Measurements from ENCODE around the gene MAD2L2.

Gene MAD2L2

GRCh38 chr1:11676386-11677103 is 4.4 kb downstream of the MAD2L2 start:
- no peak overlapping the region for H3K4me2 ChIP-seq (ENCODE audit: low read depth, low read length, poor library complexity, severe bottlenecking)
- H3F3A ChIP-seq (ENCODE audit: insufficient read depth) = no peaks in the 10 kb centered on the region
- no peaks in the 10 kb centered on the region for H3K36me3 ChIP-seq (ENCODE audit: low read length)
- no peaks in the 10 kb centered on the region for H3K9me2 ChIP-seq (replicated peaks; ENCODE audit: insufficient read depth, low read length)
- H3K9me3 ChIP-seq (ENCODE audit: insufficient read depth, low read length) = no peaks in the 10 kb centered on the region
- no peaks in the 10 kb centered on the region for H3K27me3 ChIP-seq (ENCODE audit: low read length)
- H3K9ac ChIP-seq (ENCODE audit: low read length) = no peak overlapping the region
- H3K4me3 ChIP-seq (ENCODE audit: insufficient read depth, low read length, poor library complexity, severe bottlenecking) = no peak overlapping the region
- no peaks in the 10 kb centered on the region for H3K79me2 ChIP-seq (ENCODE audit: insufficient read depth, low read length)
- no peaks in the 10 kb centered on the region for H4K20me1 ChIP-seq (ENCODE audit: low read depth, low read length)
- no peak for TF ChIP-seq EZH2phosphoT487 (conservative IDR thresholded peaks at IDR 0.05; ENCODE audit: low read length)
- TF ChIP-seq CTCF (IDR thresholded peaks at IDR 0.05; ENCODE audit: insufficient read depth, low read length, poor library complexity, severe bottlenecking) = no peak
- H3K27ac ChIP-seq (ENCODE audit: low read depth, low read length) = no peak overlapping the region
- H2AFZ ChIP-seq (ENCODE audit: low read depth, low read length, severe bottlenecking) = no peak overlapping the region

GRCh38 chr1:11675325-11675724 is 5.6 kb downstream of the MAD2L2 start:
- no peaks in the 10 kb centered on the region for H3F3A ChIP-seq (ENCODE audit: insufficient read depth)
- H4K20me1 ChIP-seq (ENCODE audit: low read depth, low read length) = no peaks in the 10 kb centered on the region
- H3K79me2 ChIP-seq (ENCODE audit: insufficient read depth, low read length) = no peaks in the 10 kb centered on the region
- H3K9me3 ChIP-seq (ENCODE audit: insufficient read depth, low read length) = no peaks in the 10 kb centered on the region
- no peak overlapping the region for H3K4me2 ChIP-seq (ENCODE audit: low read depth, low read length, poor library complexity, severe bottlenecking)
- H3K27me3 ChIP-seq (ENCODE audit: low read length) = no peaks in the 10 kb centered on the region
- no peak overlapping the region for H2AFZ ChIP-seq (ENCODE audit: low read depth, low read length, severe bottlenecking)
- H3K9ac ChIP-seq (ENCODE audit: low read length) = no peak overlapping the region
- no peaks in the 10 kb centered on the region for H3K9me2 ChIP-seq (replicated peaks; ENCODE audit: insufficient read depth, low read length)
- no peak for TF ChIP-seq CTCF (IDR thresholded peaks at IDR 0.05; ENCODE audit: insufficient read depth, low read length, poor library complexity, severe bottlenecking)
- TF ChIP-seq EZH2phosphoT487 (conservative IDR thresholded peaks at IDR 0.05; ENCODE audit: low read length) = no peak
- H3K27ac ChIP-seq (ENCODE audit: low read depth, low read length) = no peak overlapping the region
- no peaks in the 10 kb centered on the region for H3K36me3 ChIP-seq (ENCODE audit: low read length)
- H3K4me3 ChIP-seq (ENCODE audit: insufficient read depth, low read length, poor library complexity, severe bottlenecking) = no peak overlapping the region

- Histone ChIP-seq H3K27ac (ENCODE audit: low read depth, low read length) (no peak overlapping the region), H3K9me2 (replicated peaks; ENCODE audit: insufficient read depth, low read length) (no peaks in the 10 kb centered on the region), H3K36me3 (ENCODE audit: low read length) (no peaks in the 10 kb centered on the region), H3K79me2 (ENCODE audit: insufficient read depth, low read length) (no peaks in the 10 kb centered on the region), H3K4me3 (ENCODE audit: insufficient read depth, low read length, poor library complexity, severe bottlenecking) (no peak overlapping the region), H2AFZ (ENCODE audit: low read depth, low read length, severe bottlenecking) (no peak overlapping the region), H3F3A (ENCODE audit: insufficient read depth) (no peaks in the 10 kb centered on the region), H3K9me3 (ENCODE audit: insufficient read depth, low read length) (no peaks in the 10 kb centered on the region), H3K4me2 (ENCODE audit: low read depth, low read length, poor library complexity, severe bottlenecking) (no peak overlapping the region), H3K27me3 (ENCODE audit: low read length) (no peaks in the 10 kb centered on the region), H3K9ac (ENCODE audit: low read length) (no peak overlapping the region), H4K20me1 (ENCODE audit: low read depth, low read length) (no peaks in the 10 kb centered on the region)
- TF ChIP-seq CTCF (IDR thresholded peaks at IDR 0.05; ENCODE audit: insufficient read depth, low read length, poor library complexity, severe bottlenecking) (no peak), EZH2phosphoT487 (conservative IDR thresholded peaks at IDR 0.05; ENCODE audit: low read length) (no peak)
Measured at GRCh38 chr1:11674488-11674887, 6.5 kb downstream of the MAD2L2 start.
